MCF 10A (cell line): ENCODE data around the gene SPDYE1. TPM values are rescaled to one million over a fixed set of nuclear protein-coding genes. Genes with fewer than 3 reads are reported as not detected.

Experiments
- BruUV-seq: library from RNA; stranded (reverse); fragments of 400-500 nt; replicated peaks from 2 replicates; lab custom pipeline; 2021; lab: Mats Ljungman, UMichigan
- CTCF ChIA-PET: fragments of 300-600 bp; sonication (Branson Sonifier 250); formaldehyde crosslinking; extraction: SDS; loops from one replicate; lab custom pipeline; 2021; ENCODE audit warnings: antibody characterized with exemption, inconsistent platforms; lab: Yijun Ruan, JAX
- POLR2A ChIA-PET: fragments of 300-600, 350-650 bp; sonication (Branson Sonifier 250); formaldehyde crosslinking; extraction: SDS; loops from one replicate; lab custom pipeline; 2020; ENCODE audit warnings: antibody characterized with exemption, inconsistent platforms; lab: Yijun Ruan, JAX
- DNase-seq: peaks from one replicate; pipeline ENCODE4 v3.0.0-alpha.2; 2018; ENCODE audit not compliant: unreplicated experiment
- H3K27ac Mint-ChIP-seq: one replicate; pipeline ENCODE4 v1.8.0; 2022; ENCODE audit warnings: mild to moderate bottlenecking, low read depth, mixed read lengths; ENCODE audit not compliant: unreplicated experiment
- H3K27me3 Mint-ChIP-seq: one replicate; pipeline ENCODE4 v1.8.0; 2022; ENCODE audit warnings: mixed read lengths; ENCODE audit not compliant: insufficient read depth, unreplicated experiment
- H3K36me3 Mint-ChIP-seq: one replicate; pipeline ENCODE4 v1.8.0; 2022; ENCODE audit warnings: mild to moderate bottlenecking, moderate library complexity, mixed read lengths; ENCODE audit not compliant: insufficient read depth, unreplicated experiment
- H3K4me1 Mint-ChIP-seq: one replicate; pipeline ENCODE4 v1.8.0; 2022; ENCODE audit warnings: mixed read lengths; ENCODE audit not compliant: insufficient read depth, unreplicated experiment
- H3K4me3 Mint-ChIP-seq: one replicate; pipeline ENCODE4 v1.8.0; 2022; ENCODE audit warnings: mild to moderate bottlenecking, moderate library complexity, mixed read lengths; ENCODE audit not compliant: unreplicated experiment
- H3K9me3 Mint-ChIP-seq: one replicate; pipeline ENCODE4 v1.8.0; 2022; ENCODE audit warnings: mixed read lengths; ENCODE audit not compliant: unreplicated experiment
- CTCF ChIP-seq: fragments of 200-600 bp; IDR thresholded peaks from one replicate; pipeline ENCODE4 v1.8.0; 2022; ENCODE audit warnings: antibody characterized with exemption, mild to moderate bottlenecking; ENCODE audit not compliant: unreplicated experiment
- intact Hi-C: fragments of 100-400 bp; cut with micrococcal nuclease; formaldehyde crosslinking; loops from 2 replicates; pipeline ENCODE4 v1.14.1; 2022
- total RNA-seq: library from RNA; stranded (reverse); gene quantifications from 2 replicates; pipeline ENCODE4 v1.2.3, GENCODE V29; 2022

SPDYE1 gene
- total RNA-seq, 1 experiment from 2014 or later, result not detected

- TSS peak; percentile 30 for BruUV-seq
- TF ChIP-seq CTCF, result no peak
- peak overlapping the region; percentile 78 for H3K4me3 Mint-ChIP-seq
- H3K4me1 Mint-ChIP-seq, result peaks cover 26% of the 10 kb centered on the region
- peaks cover 7% of the 10 kb centered on the region for H3K36me3 Mint-ChIP-seq
- POLR2A ChIA-PET, result interaction anchor here (0.6 to 2.0 kb wide), 10 partner anchors 12 to 594 kb away, joined by 3 to 24 read pairs (median 6); partner anchors contain the start of genes NUDCD3, PGAM2 and YKT6
- no peaks in the 10 kb centered on the region for H3K9me3 Mint-ChIP-seq
- CTCF ChIA-PET, result interaction anchor here (1.3 kb wide), 1 partner anchor 17 kb away, joined by 4 read pairs; no protein-coding TSS in a partner anchor
- H3K27me3 Mint-ChIP-seq, result no peaks in the 10 kb centered on the region
- H3K27ac Mint-ChIP-seq, result peak overlapping the region; percentile 86
- intact Hi-C loops, result no loop called here
- peak; percentile 55 for DNase-seq
Measured at GRCh38 chr7:44045226-44046014, 47.7 kb downstream of the SPDYE1 start.

DNA sequence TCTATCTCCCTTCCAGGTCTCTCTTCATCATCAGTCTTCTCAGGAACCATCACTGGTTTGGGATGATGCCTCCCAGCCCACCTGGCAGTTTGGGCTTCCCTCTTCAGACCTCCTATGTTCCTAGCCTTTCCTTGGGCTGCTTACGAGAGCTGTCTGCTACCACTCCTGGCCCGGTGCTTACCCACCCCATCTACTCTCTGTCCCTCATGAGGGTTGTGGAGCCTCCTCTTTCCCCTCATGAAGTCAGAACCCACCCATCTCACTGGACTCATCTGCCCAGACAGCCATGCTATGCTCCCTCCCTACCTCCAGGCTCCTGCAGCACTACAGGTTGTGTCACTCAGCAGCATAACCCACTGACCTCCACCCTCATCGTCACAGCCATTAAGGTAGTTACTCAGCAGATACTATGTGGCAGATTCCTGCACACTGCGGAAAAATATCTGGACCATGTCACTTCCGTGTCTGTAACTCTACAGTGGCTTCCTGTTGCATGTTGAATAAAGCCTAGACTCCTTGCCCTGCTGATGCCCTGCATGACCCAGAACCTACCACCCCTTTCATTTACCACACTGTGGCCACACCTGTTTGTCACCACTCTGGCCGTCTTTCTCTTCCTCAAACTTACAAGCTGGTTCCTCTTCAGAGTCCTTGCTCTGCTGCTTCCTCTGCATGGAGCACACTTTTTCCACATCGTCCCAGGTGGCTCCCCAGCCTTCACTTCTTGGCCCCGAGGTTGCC lies 48.8 kb downstream of the SPDYE1 start:
- Mint-ChIP-seq H3K27ac (peak overlapping the region; percentile 69), H3K4me1 (peaks cover 26% of the 10 kb centered on the region), H3K9me3 (no peaks in the 10 kb centered on the region), H3K4me3 (peak overlapping the region; percentile 78), H3K36me3 (peaks cover 15% of the 10 kb centered on the region), H3K27me3 (no peaks in the 10 kb centered on the region)
- ChIA-PET CTCF (no interaction called here), POLR2A (interaction anchor here (0.7 to 1.8 kb wide), 3 partner anchors 11 to 20 kb away, joined by 4 to 6 read pairs (median 5); no protein-coding TSS in a partner anchor)
- TF ChIP-seq CTCF, result no peak
- intact Hi-C loops, result no loop called here
- no peak for DNase-seq
- BruUV-seq, result no TSS peak

GRCh38 chr7:44048031-44048795 lies 50.5 kb downstream of the SPDYE1 start:
- POLR2A ChIA-PET, result interaction anchor here (0.6 to 1.2 kb wide), 3 partner anchors 10 to 326 kb away, joined by 3 read pairs; no protein-coding TSS in a partner anchor
- CTCF ChIA-PET, result interaction anchor here (1.0 kb wide), 1 partner anchor 29 kb away, joined by 3 read pairs; no protein-coding TSS in a partner anchor
- intact Hi-C loops, result no loop called here
- BruUV-seq, result no TSS peak
- peaks cover 26% of the 10 kb centered on the region for H3K4me1 Mint-ChIP-seq
- peaks cover 22% of the 10 kb centered on the region for H3K36me3 Mint-ChIP-seq
- no peak overlapping the region for H3K27ac Mint-ChIP-seq
- no peak for DNase-seq
- no peak for TF ChIP-seq CTCF
- no peaks in the 10 kb centered on the region for H3K9me3 Mint-ChIP-seq
- H3K27me3 Mint-ChIP-seq, result no peaks in the 10 kb centered on the region
- H3K4me3 Mint-ChIP-seq, result no peak overlapping the region
